Osteoblast (primary cell): ENCODE measurements around the gene DTHD1. TPM values are rescaled to one million over a fixed set of nuclear protein-coding genes. Genes with fewer than 3 reads are reported as not detected.

Source experiments
- DNase-seq: peaks from one replicate; pipeline ENCODE4 v3.0.0; 2011; ENCODE audit warnings: low spot score, mixed read lengths; ENCODE audit not compliant: insufficient read length; ENCODE audit errors: missing footprints
- H2AFZ ChIP-seq: 2 replicates; pipeline ENCODE4 v1.6.0; 2011; ENCODE audit warnings: mild to moderate bottlenecking, low read length
- H3K27ac ChIP-seq: 2 replicates; pipeline ENCODE4 v1.5.1; 2011; ENCODE audit warnings: mild to moderate bottlenecking, low read depth, low read length, moderate library complexity
- H3K27me3 ChIP-seq: 2 replicates; pipeline ENCODE4 v1.6.0; 2012; ENCODE audit warnings: mild to moderate bottlenecking, control low read depth, inconsistent platforms, low read length, moderate library complexity; ENCODE audit not compliant: insufficient read depth
- H3K36me3 ChIP-seq: 2 replicates; pipeline ENCODE4 v1.5.1; 2011; ENCODE audit warnings: mild to moderate bottlenecking, low read length, control low read depth, moderate library complexity; ENCODE audit not compliant: insufficient read depth
- H3K4me1 ChIP-seq: 2 replicates; pipeline ENCODE4 v1.5.1; 2011; ENCODE audit warnings: mild to moderate bottlenecking, low read length, control low read depth, moderate library complexity; ENCODE audit not compliant: insufficient read depth
- H3K4me2 ChIP-seq: 2 replicates; pipeline ENCODE4 v1.6.0; 2011; ENCODE audit warnings: mild to moderate bottlenecking, low read length; ENCODE audit not compliant: insufficient read depth
- H3K4me3 ChIP-seq: fragments of 200-600 bp; sonication (generic); 3 replicates; pipeline ENCODE4 v1.5.1; 2012; ENCODE audit warnings: mild to moderate bottlenecking, low read length, inconsistent platforms; ENCODE audit not compliant: insufficient read depth
- H3K79me2 ChIP-seq: 2 replicates; pipeline ENCODE4 v1.6.0; 2012; ENCODE audit warnings: mild to moderate bottlenecking, low read length, control low read depth, inconsistent platforms; ENCODE audit not compliant: insufficient read depth
- H3K9me3 ChIP-seq: 2 replicates; pipeline ENCODE4 v1.5.1; 2011; ENCODE audit warnings: low read depth, low read length, control low read depth
- H4K20me1 ChIP-seq: 2 replicates; pipeline ENCODE4 v1.6.0; 2012; ENCODE audit warnings: mild to moderate bottlenecking, low read length, control low read depth; ENCODE audit not compliant: insufficient read depth
- total RNA-seq: library from RNA; depleted of rRNA; stranded (reverse); fragments of >200 nt; gene quantifications from 2 replicates; pipeline ENCODE4 v1.2.3, GENCODE V29; 2012
- TF ChIP-seq, protein P1 (sequence below): IDR thresholded peaks from 2 replicates; pipeline ENCODE4 v1.5.1; 2011; ENCODE audit warnings: mild to moderate bottlenecking, low read depth, low read length, moderate library complexity; ENCODE audit errors: extremely low read depth

DTHD1 gene
- total RNA-seq, 1 donor, result not detected

- no peak overlapping the region for H3K27ac ChIP-seq
- H3K27me3 ChIP-seq, result no peaks in the 10 kb centered on the region
- TF ChIP-seq, protein P1, sequence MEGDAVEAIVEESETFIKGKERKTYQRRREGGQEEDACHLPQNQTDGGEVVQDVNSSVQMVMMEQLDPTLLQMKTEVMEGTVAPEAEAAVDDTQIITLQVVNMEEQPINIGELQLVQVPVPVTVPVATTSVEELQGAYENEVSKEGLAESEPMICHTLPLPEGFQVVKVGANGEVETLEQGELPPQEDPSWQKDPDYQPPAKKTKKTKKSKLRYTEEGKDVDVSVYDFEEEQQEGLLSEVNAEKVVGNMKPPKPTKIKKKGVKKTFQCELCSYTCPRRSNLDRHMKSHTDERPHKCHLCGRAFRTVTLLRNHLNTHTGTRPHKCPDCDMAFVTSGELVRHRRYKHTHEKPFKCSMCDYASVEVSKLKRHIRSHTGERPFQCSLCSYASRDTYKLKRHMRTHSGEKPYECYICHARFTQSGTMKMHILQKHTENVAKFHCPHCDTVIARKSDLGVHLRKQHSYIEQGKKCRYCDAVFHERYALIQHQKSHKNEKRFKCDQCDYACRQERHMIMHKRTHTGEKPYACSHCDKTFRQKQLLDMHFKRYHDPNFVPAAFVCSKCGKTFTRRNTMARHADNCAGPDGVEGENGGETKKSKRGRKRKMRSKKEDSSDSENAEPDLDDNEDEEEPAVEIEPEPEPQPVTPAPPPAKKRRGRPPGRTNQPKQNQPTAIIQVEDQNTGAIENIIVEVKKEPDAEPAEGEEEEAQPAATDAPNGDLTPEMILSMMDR, result no peak
- H3K9me3 ChIP-seq, result no peaks in the 10 kb centered on the region
- no peak overlapping the region for H3K4me3 ChIP-seq
- no peaks in the 10 kb centered on the region for H3K36me3 ChIP-seq
- no peak overlapping the region for H2AFZ ChIP-seq
- no peak for DNase-seq
- no peaks in the 10 kb centered on the region for H3K4me1 ChIP-seq
- H3K4me2 ChIP-seq, result no peak overlapping the region
- H3K79me2 ChIP-seq, result no peaks in the 10 kb centered on the region
- H4K20me1 ChIP-seq, result no peaks in the 10 kb centered on the region
Measured at GRCh38 chr4:36360755-36361154, 79.3 kb downstream of the DTHD1 start.

GRCh38 chr4:36363024-36363423, 81.6 kb downstream of the DTHD1 start:
- no peak for DNase-seq
- Histone ChIP-seq H3K79me2 (no peaks in the 10 kb centered on the region), H3K4me1 (no peaks in the 10 kb centered on the region)

GRCh38 chr4:36374836-36375511, 93.6 kb downstream of the DTHD1 start:
- H3K9me3 ChIP-seq, result peaks cover 3% of the 10 kb centered on the region

More at GRCh38 chr4:36363024-36363423, 81.6 kb downstream of the DTHD1 start:
- TF ChIP-seq, protein P1, result no peak
- Histone ChIP-seq H4K20me1 (no peaks in the 10 kb centered on the region), H3K9me3 (no peaks in the 10 kb centered on the region), H2AFZ (no peak overlapping the region), H3K4me3 (no peak overlapping the region), H3K4me2 (no peak overlapping the region), H3K27ac (no peak overlapping the region), H3K36me3 (no peaks in the 10 kb centered on the region), H3K27me3 (no peaks in the 10 kb centered on the region)

DNA sequence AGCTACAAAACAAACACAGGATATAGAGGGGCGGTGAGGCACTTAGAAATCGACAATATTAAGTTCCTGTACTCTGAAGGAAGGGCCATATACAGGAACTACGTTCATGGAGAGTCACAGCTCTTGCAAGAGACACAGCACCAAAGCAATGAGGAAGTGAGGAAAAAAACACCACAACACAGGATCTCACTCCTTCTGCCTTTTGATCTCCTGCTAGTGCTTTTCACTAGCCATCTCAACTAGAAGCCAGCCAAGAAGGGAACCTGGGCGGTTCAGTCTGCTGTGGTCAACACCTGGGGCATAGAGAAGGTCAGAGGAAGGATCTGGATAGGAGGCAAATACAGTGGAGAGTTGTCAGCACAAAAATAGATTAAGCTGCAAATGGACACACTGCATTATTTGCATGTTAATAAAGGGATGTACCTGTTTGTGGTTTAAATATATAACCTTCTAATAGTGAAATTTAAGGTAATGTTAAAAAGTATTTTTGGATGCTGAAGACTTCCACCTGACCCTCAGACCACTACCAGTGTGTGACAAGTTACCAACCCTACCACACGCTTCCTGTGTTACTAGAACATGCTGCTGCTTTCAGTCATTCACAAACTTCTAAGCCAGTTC, 104.6 kb downstream of the DTHD1 start:
- Histone ChIP-seq H3K36me3 (no peaks in the 10 kb centered on the region), H3K4me1 (no peaks in the 10 kb centered on the region), H3K4me2 (no peak overlapping the region), H3K79me2 (no peaks in the 10 kb centered on the region), H3K9me3 (peaks cover 2% of the 10 kb centered on the region), H4K20me1 (no peaks in the 10 kb centered on the region), H3K27ac (no peak overlapping the region), H3K27me3 (no peaks in the 10 kb centered on the region), H3K4me3 (no peak overlapping the region), H2AFZ (no peak overlapping the region)
- TF ChIP-seq, protein P1, result no peak
- DNase-seq, result no peak

More at GRCh38 chr4:36374836-36375511, 93.6 kb downstream of the DTHD1 start:
- Histone ChIP-seq H3K4me2 (no peak overlapping the region), H3K27ac (no peak overlapping the region), H3K79me2 (no peaks in the 10 kb centered on the region), H3K4me1 (no peaks in the 10 kb centered on the region), H2AFZ (no peak overlapping the region), H3K4me3 (no peak overlapping the region), H3K36me3 (no peaks in the 10 kb centered on the region), H3K27me3 (no peaks in the 10 kb centered on the region), H4K20me1 (no peaks in the 10 kb centered on the region)
- no peak for DNase-seq
- TF ChIP-seq, protein P1, result no peak
